ENCODE measurements around the gene MYH15. TPM values are rescaled to one million over a fixed set of nuclear protein-coding genes. Genes with fewer than 3 reads are reported as not detected.

Gene MYH15
- total RNA-seq, 1 donor from 2014 or later: 0.52 TPM

- DNase-seq (ENCODE audit: low spot score): no peak
These were observed 175.7 kb downstream of the MYH15 start for GRCh38 chr3:108334701-108335100.

DNA sequence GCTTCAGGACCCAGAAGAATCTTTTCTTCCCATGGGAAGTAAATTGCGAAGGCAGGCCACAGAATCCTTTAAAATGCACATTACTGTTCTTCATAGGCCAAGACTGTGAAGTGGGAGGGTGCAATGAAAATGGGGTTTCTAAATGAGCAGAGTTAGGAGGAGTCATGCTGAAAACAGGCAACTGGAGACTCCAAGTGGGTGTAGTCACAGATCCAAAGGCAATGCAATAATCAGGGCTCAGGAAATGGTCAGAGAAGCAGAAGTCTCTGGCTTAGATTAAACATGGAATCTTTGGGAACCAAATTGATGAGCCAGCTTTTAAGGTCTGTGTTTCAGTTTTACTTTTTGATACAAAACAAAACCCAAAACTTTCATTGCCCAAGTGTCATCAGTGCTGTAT lies 176.4 kb downstream of the MYH15 start:
- DNase-seq (ENCODE audit: low spot score): no peak

- DNase-seq (ENCODE audit: low spot score): no peak
These were observed 178.6 kb downstream of the MYH15 start for GRCh38 chr3:108331792-108332191.

Other genes starting within 250 kb of the MYH15 start
- gene HHLA2, start 214.0 kb downstream of the MYH15 start, total RNA-seq: not detected
- 7.1 TPM for gene CIP2A, start 78.8 kb upstream of the MYH15 start, total RNA-seq
- 22.8 TPM for gene DZIP3, start 79.1 kb upstream of the MYH15 start, total RNA-seq
- not detected for gene RETNLB, start 246.8 kb upstream of the MYH15 start, total RNA-seq

All from ureter (tissue), 1 donor.